Medulla oblongata (tissue), 1 donor: ENCODE measurements around the gene ELL3.
"Not testable (repeated sequence)": the region's sequence is repeated elsewhere in the genome, so short reads cannot be mapped to it uniquely, and the experiment has no call there.

Source experiments
- DNase-seq: peaks from one replicate; pipeline ENCODE4 v3.0.0-alpha.2; 2015; ENCODE audit errors: extremely low spot score

The ELL3 gene

GRCh38 chr15:43776718-43777266, at the start of gene ELL3:
Gene ELL3, minus strand, starts transcription at chr15:43776966. Its CDS starts 65 bp downstream, at chr15:43776901.
- peak; percentile 70 for DNase-seq

DNA sequence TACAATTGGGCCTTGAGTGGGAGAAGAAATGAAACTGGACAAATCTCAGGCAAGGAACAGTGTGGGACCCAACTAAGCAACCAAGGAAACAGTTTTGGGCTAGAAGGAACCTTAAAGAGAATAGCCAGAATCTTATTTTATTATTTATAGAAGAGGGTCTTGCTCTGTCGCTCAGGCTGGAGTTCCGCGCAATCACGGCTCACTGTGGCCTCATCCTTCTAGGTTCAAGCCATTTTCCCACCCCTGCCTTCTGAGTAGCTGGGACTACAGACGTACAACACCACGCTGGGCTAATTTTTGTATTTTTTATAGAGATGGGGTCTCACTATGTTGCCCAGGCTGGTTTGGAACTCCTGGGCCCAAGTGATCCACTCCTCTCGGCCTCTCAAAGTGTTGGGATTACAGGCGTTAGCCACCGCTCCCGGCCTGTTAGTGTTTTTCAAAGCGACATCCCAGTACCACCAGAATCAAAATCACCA, 49.3 kb upstream of the ELL3 start:
- DNase-seq: no peak

GRCh38 chr15:43825305-43825704, 48.5 kb upstream of the ELL3 start:
- not testable (repeated sequence) for DNase-seq

DNA sequence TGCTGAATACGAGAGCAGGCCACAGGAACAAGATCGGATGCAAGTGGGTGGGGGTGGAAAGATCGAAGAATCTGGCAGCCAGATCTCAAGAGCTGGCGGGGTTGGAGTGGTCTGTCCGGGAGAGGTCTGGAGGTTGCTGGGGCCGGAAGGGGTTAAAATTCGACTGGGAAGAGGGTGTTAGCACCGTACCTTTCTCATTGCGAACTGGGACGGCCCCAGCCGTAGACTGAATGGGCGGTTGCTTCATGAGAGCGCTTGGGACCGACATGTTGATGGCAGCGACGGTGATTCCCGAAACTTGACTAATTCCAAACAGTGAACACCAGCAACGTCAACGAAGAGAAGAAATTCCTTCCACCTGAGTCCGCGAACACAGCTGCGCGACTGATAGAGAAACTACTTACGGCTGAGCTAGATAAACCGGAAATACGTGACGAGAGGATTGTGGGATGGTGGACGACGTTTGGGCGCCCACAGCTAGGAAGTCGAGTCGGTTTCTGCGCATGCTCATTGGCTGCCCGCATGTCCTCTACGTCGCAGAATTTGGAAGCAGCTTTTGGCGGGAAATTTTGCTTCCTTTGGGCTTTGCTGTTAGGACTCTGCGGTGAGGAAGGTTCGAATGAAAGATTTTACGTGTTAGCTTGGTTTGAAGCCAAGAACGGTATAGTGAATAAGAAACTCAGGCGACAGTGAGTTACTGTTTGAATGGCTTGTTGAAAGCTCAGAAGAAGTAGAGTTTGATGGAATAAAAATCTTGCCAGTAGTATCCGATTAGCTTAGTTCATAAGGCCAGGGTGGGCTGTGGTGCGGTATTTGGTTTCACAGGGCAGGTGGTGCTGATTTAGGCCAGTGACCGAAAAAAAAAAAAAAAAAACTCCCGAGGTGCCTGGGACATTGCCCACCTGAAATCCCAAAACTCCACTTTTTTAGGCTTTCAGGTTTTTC, 47.8 kb upstream of the ELL3 start, which contains the start of gene MFAP1:
TSS of gene MFAP1 (minus strand) at position 389 of the 945 bp plus-strand sequence. CDS start at position 268, 121 bp downstream.
- DNase-seq: peak; percentile 98

DNA sequence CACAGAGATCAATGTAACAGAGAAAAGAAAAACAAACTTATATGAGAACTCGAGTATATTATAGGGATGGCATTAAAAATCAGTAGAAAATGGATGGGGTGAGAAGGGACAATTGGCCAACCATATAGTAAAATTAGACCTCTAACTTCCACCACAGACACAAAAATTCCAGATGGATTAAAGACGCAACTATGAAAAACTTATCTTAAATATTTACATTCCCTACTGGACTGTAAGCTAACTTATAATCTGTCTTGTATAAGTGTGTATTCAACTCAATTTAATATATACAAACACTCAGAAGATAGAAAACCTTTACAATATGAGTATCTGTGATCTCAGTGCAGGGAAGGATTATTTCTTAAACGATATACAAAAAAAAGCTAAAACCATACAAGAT, 44.7 kb upstream of the ELL3 start:
- no peak for DNase-seq

GRCh38 chr15:43815064-43815463, 38.3 kb upstream of the ELL3 start:
- DNase-seq: not testable (repeated sequence)

DNA sequence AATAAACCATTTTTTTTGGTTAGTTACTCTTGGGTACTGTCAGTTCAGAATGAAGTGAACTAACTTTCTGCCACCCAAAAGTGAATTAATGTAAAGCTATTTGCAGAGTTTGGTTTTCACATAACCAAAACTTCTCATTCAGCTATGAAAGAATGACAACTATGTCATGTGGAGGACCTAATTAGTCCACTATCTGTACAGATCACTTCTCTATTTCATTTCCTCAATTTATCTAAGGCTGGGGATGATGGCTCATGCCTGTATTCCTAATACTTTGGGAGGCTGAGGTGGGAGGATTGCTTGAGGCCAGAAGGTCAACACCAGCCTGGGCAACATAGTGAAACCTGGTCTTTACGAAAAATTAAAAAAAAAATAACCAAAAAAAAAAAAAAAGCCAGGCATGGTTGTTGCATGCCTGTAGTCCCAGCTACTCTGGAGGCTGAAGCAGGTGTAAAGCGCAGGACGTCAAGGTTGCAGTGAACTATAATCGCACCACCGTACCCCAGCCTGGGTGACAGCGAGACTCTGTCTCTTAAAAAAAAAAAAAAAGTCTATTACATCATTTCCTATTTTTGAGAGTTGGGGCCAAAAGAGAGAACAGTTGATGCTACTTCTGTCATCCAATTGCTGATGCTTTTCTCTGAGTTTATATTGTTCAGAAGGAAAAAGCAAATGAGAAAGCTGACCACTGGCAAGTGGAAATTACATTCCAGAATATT, 32.4 kb upstream of the ELL3 start:
- no peak for DNase-seq

- no peak for DNase-seq
Observed at GRCh38 chr15:43808435-43808950, 31.7 kb upstream of the ELL3 start.

GRCh38 chr15:43802676-43803075, 25.9 kb upstream of the ELL3 start:
- DNase-seq: not testable (repeated sequence)

GRCh38 chr15:43800286-43801141, 23.7 kb upstream of the ELL3 start, which contains the start of gene HYPK:
Gene HYPK, plus strand, starts transcription at chr15:43800599. Its CDS starts 24 bp downstream, at chr15:43800623.
- DNase-seq: peak; percentile 97

DNA sequence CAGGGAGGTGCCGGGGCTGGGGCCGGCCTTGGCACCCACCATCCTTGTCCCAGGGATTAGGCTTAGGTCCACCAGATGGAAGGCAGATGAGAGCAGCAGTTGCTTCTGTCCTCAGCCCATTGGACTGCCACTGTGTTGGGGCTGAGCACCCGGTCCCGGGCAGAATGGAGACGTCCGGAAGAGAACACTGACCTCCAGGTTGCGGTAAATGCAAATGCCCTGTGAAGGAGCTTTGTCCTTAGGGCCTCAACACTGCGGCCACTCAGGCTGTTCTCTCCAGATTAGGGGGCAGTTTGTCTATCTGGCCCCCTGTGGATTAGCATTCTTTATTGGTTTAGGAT, 23.1 kb upstream of the ELL3 start, which contains the start of gene SERINC4:
TSS of gene SERINC4 (minus strand) at position 276 of the 341 bp plus-strand sequence. CDS start at position 42, 234 bp downstream.
- no peak for DNase-seq

DNA sequence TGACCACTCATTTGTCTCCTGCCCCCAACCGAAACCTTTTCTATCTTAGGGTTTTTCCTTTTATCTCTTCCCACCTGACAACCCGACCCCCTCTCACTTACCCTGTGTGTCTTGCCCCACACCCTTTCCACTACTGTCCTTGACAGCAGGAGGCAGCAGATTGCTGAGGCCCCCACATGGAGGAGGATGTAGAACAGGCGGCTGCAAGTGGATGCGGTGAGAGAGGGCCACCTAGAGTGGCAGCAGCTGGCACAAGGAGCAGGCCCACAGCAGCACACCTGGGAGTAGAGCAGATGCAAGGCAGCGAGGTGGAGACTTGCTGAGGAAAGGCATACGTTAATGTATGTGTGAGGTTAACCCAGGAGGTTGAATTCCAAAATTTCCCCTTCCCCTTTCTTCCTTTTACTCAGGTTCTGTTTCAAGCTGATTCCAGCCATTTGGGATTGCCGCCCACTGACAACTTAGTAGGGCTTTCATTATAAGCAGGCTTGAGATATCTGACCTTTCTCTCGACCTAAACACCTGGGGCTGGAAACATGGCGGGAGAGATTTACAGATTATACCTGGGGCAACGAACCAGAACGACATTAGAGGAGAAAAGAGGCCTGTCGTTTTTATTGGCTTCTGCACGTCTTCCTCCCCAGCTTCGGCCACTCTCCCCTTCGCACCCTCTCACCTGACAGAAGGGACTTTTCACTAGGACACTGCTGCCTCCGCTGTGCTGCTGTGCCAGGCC, 22.6 kb upstream of the ELL3 start:
- no peak for DNase-seq

DNA sequence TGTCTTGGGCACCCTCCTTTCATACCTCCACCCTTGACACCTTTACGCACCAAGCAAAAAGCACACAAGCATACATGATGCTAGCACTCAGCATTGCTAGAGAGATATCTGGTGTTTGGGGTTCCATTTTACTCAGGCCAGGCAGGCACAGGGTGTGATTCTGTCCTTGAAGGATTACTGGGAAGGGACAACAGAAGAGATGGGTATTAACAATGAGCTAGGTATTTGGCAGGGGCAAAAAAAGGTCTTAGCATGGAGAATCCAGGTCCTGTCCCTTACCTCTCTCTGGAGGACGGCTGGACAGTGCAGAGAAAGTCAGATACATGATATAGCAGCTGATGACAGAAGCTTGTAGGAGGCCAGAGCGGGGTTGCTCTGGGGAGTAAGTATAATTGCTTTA, 19.8 kb upstream of the ELL3 start:
- DNase-seq: no peak

GRCh38 chr15:43795997-43796396, 19.2 kb upstream of the ELL3 start:
- DNase-seq: no peak

GRCh38 chr15:43795197-43795596, 18.4 kb upstream of the ELL3 start:
- DNase-seq: no peak

- DNase-seq: no peak
Observed at GRCh38 chr15:43794269-43795037, 17.7 kb upstream of the ELL3 start.

GRCh38 chr15:43793647-43794046, 16.9 kb upstream of the ELL3 start:
- no peak for DNase-seq

- no peak for DNase-seq
Observed at GRCh38 chr15:43792761-43793476, 16.2 kb upstream of the ELL3 start.
